CD8-positive, alpha-beta memory T cell (primary cell): ENCODE results near the gene CFAP161. TPM values are rescaled to one million over a fixed set of nuclear protein-coding genes. Genes with fewer than 3 reads are reported as not detected.
A peak's percentile ranks its signal among the peaks of the same experiment; 100 is the strongest.

Experiments used
- CTCF ChIA-PET: fragments of 350-600 bp; sonication (Branson Sonifier 250); formaldehyde crosslinking; loops from one replicate; lab custom pipeline; 2021; ENCODE audit warnings: antibody characterized with exemption; lab: Charles Lee
- POLR2A ChIA-PET: fragments of 350-600 bp; sonication (Branson Sonifier 250); formaldehyde crosslinking; loops from one replicate; lab custom pipeline; 2021; ENCODE audit warnings: antibody characterized with exemption; lab: Charles Lee
- DNase-seq, 5 donors: peaks; one replicate each; pipeline versions ENCODE4 v3.0.0 to v3.0.0-alpha.2; 2020 to 2022; ENCODE audit warnings: mixed read lengths in 1 of 5
- H3K27ac ChIP-seq: one replicate; pipeline ENCODE4 v1.7.0; 2013; ENCODE audit warnings: low read depth, mild to moderate bottlenecking, low read length, moderate library complexity
- H3K27me3 ChIP-seq: 2 replicates; pipeline ENCODE4 v1.7.0; 2013; ENCODE audit warnings: low read length, mild to moderate bottlenecking; ENCODE audit not compliant: insufficient read depth, poor library complexity, severe bottlenecking
- H3K36me3 ChIP-seq: 2 replicates; pipeline ENCODE4 v1.7.0; 2013; ENCODE audit warnings: mild to moderate bottlenecking, low read length, moderate library complexity; ENCODE audit not compliant: insufficient read depth
- H3K4me1 ChIP-seq: 2 replicates; pipeline ENCODE4 v1.7.0; 2013; ENCODE audit warnings: mild to moderate bottlenecking, low read length, moderate library complexity; ENCODE audit not compliant: insufficient read depth
- H3K4me3 ChIP-seq: 2 replicates; pipeline ENCODE4 v1.7.0; 2013; ENCODE audit warnings: mild to moderate bottlenecking, low read length
- H3K9me3 ChIP-seq: 2 replicates; pipeline ENCODE4 v1.7.0; 2013; ENCODE audit warnings: mild to moderate bottlenecking, low read length
- H3K27ac Mint-ChIP-seq, 8 donors: one replicate each; pipeline ENCODE4 v1.8.0; 2020 to 2021; ENCODE audit warnings: mixed read lengths in 8 of 8, mild to moderate bottlenecking in 6 of 8, inconsistent platforms in 3 of 8, moderate library complexity in 3 of 8
- H3K27me3 Mint-ChIP-seq, 2 donors: one replicate each; pipeline ENCODE4 v1.8.0; 2020 to 2021; ENCODE audit warnings: mixed read lengths in 2 of 2, mild to moderate bottlenecking in 1 of 2, moderate library complexity in 1 of 2
- H3K36me3 Mint-ChIP-seq, 3 donors: one replicate each; pipeline ENCODE4 v1.8.0; 2020 to 2021; ENCODE audit warnings: mixed read lengths in 3 of 3, inconsistent platforms in 1 of 3, mild to moderate bottlenecking in 1 of 3
- H3K4me1 Mint-ChIP-seq, 3 donors: one replicate each; pipeline ENCODE4 v1.8.0; 2020 to 2021; ENCODE audit warnings: mixed read lengths in 3 of 3, inconsistent platforms in 1 of 3, mild to moderate bottlenecking in 1 of 3
- H3K4me3 Mint-ChIP-seq, 7 donors: one replicate each; pipeline ENCODE4 v1.8.0; 2020 to 2021; ENCODE audit warnings: mixed read lengths in 7 of 7, mild to moderate bottlenecking in 6 of 7, moderate library complexity in 4 of 7, inconsistent platforms in 2 of 7
- H3K9me3 Mint-ChIP-seq, 5 donors: one replicate each; pipeline ENCODE4 v1.8.0; 2020 to 2022; ENCODE audit warnings: mixed read lengths in 5 of 5, mild to moderate bottlenecking in 3 of 5, moderate library complexity in 2 of 5, inconsistent platforms in 1 of 5
- polyA plus RNA-seq: library from polyadenylated mRNA; unstranded; fragments of 300-500 nt; fragmentation: Illumina TruSeq; gene quantifications from one replicate; pipeline ENCODE4 v1.2.3, GENCODE V29; 2021
- total RNA-seq, 2 experiments: library from RNA; stranded (reverse); gene quantifications; one replicate each; pipeline ENCODE4 v1.2.3, GENCODE V29; 2021

The CFAP161 gene
- total and polyA plus RNA-seq, 3 experiments from 2014 or later = not detected

DNA sequence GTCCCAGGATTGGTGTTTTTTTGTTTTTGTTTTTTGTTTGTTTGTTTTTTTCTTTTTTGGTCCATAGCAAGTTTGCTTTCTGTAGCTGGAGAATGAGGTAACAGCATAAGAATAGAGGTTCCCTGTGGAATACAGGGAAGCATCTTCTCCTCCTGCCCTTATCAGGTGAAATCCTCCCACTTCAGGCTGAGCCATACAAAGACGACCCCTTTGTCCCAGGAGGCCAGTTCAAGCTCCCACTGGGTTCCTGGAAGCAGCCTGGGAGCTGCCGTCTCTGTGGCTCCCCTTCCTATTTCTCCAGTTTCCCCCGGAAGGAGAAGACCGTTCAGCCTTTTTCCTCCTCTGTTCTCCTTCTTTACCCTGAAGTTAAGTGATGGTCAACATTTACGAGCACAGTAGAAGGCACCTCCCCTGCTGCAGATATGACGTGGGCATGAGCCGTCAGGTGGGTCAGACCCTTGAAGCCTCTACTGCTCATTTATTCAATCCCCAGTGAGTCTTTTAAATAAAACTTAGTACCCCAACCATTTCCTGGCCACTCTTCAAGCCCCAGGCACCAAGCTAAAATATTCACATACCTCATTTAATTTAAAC is 63.7 kb downstream of the CFAP161 start:
- H3K9me3 Mint-ChIP-seq = peaks cover 0 to 4% (median 0%) of the 10 kb centered on the region in 5 donors
- no peak overlapping the region for H3K4me3 ChIP-seq
- POLR2A ChIA-PET = no interaction called here
- H3K36me3 Mint-ChIP-seq = no peaks in the 10 kb centered on the region
- H3K27ac ChIP-seq = no peak overlapping the region
- no peaks in the 10 kb centered on the region for H3K9me3 ChIP-seq
- no peaks in the 10 kb centered on the region for H3K4me1 Mint-ChIP-seq
- DNase-seq = no peak
- H3K4me3 Mint-ChIP-seq = no peak overlapping the region
- peaks cover 11 to 35% of the 10 kb centered on the region in 2 donors for H3K27me3 Mint-ChIP-seq
- CTCF ChIA-PET = no interaction called here
- peak overlapping the region in 1 of 8 donors; percentile 78 for H3K27ac Mint-ChIP-seq
- no peaks in the 10 kb centered on the region for H3K4me1 ChIP-seq
- no peaks in the 10 kb centered on the region for H3K36me3 ChIP-seq
- H3K27me3 ChIP-seq = no peaks in the 10 kb centered on the region

Other genes with a start within 250 kb of the CFAP161 start
- gene MESD, start 144.5 kb upstream of the CFAP161 start, total RNA-seq = 10 to 100 TPM; 25.7 to 30.5 TPM
- gene MESD, start 144.5 kb upstream of the CFAP161 start, polyA plus RNA-seq = 35.5 TPM
- 10 to 100 TPM; 35.9 to 38.6 TPM for gene TLNRD1, start 133.3 kb upstream of the CFAP161 start, total RNA-seq
- gene TLNRD1, start 133.3 kb upstream of the CFAP161 start, polyA plus RNA-seq = 6.3 TPM
- gene IL16, start 62.6 kb downstream of the CFAP161 start, total RNA-seq = 10 to 100 TPM; 73.4 to 73.8 TPM
- 310 TPM for gene IL16, start 62.6 kb downstream of the CFAP161 start, polyA plus RNA-seq
- 1 to 10 TPM; 4.4 to 5.8 TPM for gene STARD5, start 189.9 kb downstream of the CFAP161 start, total RNA-seq
- 2.6 TPM for gene STARD5, start 189.9 kb downstream of the CFAP161 start, polyA plus RNA-seq
- gene TMC3, start 239.9 kb downstream of the CFAP161 start, total RNA-seq = not detected
- not detected for gene TMC3, start 239.9 kb downstream of the CFAP161 start, polyA plus RNA-seq